ENCODE data around the gene RXYLT1.

- TF ChIP-seq REST (IDR thresholded peaks at IDR 0.05; ENCODE audit: insufficient read depth in 1 of 2, low read depth in 2 of 2, low read length in 2 of 2) (no peak), TAF1 (IDR thresholded peaks at IDR 0.05; ENCODE audit: borderline replicate concordance, insufficient read depth, low read length) (no peak), SIN3A (IDR thresholded peaks at IDR 0.05; ENCODE audit: borderline replicate concordance, insufficient read depth, low read length) (no peak), POLR2AphosphoS5 (IDR thresholded peaks at IDR 0.05; ENCODE audit: low read depth, low read length) (no peak)
Observed at GRCh38 chr12:63844391-63845341, 65.0 kb downstream of the RXYLT1 start, which contains the start of gene SRGAP1.

Measured in PFSK-1 (cell line).